GM21717 (cell line): ENCODE measurements around the gene IGFBP1.

Experiments
- ATAC-seq: cut with Tn5 transposase; IDR thresholded peaks from one replicate; pipeline ENCODE4 v1.9.1; 2021; ENCODE audit warnings: mild to moderate bottlenecking, moderate library complexity; ENCODE audit not compliant: unreplicated experiment

The IGFBP1 gene

GRCh38 chr7:45898222-45898621 is 9.9 kb downstream of the IGFBP1 start:
- ATAC-seq: no peak

DNA sequence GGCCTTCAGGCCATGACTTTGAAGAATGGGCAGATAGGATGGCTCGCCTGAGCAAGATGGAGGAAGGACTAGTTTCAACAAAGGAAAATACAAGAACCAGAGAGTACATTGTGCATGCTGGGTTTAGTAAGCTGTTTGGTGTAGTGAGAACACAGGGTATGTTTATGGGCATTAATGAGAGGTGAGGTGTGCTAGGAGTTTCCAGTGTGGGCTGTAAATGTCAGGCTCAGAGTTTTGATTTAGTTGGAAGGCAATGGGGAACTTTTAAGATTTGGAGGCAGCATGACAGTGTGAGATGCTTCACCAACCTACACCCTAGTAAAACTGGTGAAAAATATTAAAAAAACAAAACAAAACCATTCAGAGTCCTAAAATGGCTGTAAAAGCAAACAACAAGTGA is 13.3 kb downstream of the IGFBP1 start:
- no peak for ATAC-seq

DNA sequence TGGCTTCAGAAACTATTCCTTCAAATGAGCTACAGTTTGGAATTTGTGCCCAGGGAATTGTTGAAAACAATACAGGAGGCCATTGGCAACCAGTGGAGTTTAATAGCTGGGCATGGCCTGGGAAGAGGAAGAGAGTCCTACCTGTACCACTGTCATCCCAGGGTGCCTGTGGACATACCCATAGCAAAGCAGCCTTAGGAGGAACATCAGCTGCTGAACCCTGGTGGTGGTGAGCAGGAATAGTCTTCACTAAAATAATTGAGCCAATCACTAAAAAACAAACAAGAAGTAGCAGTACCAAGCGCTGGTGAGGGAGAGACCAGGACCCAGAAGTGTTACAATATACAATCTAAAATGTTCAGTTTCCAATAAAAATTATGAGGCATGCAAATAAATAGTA is 14.5 kb downstream of the IGFBP1 start:
- ATAC-seq: no peak

DNA sequence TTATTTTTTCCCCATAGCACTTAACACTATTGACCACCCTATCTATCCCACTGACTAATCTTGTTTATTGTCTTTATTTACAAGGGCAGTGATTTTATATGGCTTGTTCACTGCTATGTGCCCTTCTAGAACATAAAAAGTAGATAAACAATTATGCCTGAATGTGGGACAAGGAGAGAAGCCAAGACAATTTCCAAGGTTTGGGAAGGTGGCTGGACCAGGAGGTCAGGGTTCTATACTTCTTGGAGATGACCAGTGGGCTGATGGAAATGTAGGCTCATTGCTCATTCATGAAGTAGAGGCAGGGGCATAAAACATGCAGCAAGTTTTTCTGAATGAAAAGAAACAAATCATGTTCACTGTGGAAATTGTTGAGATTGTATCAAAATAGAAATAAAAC is 21.3 kb downstream of the IGFBP1 start:
- ATAC-seq: no peak

- no peak for ATAC-seq
Measured at GRCh38 chr7:45910855-45911254, 22.6 kb downstream of the IGFBP1 start.

GRCh38 chr7:45911311-45911710 is 23.0 kb downstream of the IGFBP1 start:
- ATAC-seq: no peak

DNA sequence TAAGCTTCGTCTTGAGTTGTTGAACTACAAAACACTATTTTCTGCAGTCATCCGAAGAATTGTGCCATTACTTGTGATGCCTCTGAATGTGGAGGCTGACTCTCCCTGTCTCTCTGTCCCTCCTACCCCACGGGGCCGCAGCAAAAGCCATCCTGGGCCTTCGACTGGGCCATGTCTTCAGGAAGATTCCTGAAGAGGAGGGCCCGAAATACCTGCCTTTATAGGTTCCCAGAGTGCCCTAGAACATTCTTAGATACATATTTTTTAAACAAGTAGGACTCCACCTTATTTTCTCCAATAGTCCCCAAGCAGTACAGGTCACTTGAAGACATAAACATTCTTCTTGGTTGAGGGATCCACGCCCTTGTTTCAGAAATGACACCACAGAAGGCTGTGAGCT is 24.7 kb downstream of the IGFBP1 start:
- ATAC-seq: no peak

- no peak for ATAC-seq
Measured at GRCh38 chr7:45914911-45915310, 26.6 kb downstream of the IGFBP1 start.

- ATAC-seq: no peak
Measured at GRCh38 chr7:45915606-45916005, 27.3 kb downstream of the IGFBP1 start.

- no peak for ATAC-seq
Measured at GRCh38 chr7:45917064-45917463, 28.8 kb downstream of the IGFBP1 start.

- ATAC-seq: no peak
Measured at GRCh38 chr7:45917658-45918057, 29.4 kb downstream of the IGFBP1 start.

GRCh38 chr7:45918556-45918955 is 30.3 kb downstream of the IGFBP1 start:
- no peak for ATAC-seq

DNA sequence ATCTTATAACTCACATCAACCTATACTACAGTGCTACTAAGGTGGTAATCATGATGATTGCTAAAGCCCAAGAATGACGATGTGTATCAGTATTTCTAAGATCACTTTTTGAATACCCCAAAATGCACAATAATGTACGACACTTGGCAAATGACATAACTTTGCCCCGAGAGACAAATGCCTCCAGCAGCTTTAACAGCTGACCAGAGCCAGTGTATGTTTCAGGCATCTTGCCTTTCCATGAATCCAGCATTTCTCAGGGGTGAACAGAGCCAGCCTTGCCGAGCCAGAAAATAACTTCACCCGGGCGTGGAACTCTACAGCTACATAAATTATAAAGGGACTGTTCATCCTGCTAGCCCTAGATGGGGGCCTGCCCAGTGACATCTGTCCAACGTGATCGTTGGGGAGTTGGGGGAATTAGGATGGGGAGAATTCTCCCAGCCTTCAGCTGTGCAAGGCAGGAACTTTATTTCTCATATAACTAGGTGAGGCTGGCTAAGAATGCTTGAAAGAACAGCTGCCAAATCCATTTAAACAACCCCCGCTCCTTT is 31.0 kb downstream of the IGFBP1 start:
- ATAC-seq: no peak

- ATAC-seq: no peak
Measured at GRCh38 chr7:45919993-45920459, 31.7 kb downstream of the IGFBP1 start.

DNA sequence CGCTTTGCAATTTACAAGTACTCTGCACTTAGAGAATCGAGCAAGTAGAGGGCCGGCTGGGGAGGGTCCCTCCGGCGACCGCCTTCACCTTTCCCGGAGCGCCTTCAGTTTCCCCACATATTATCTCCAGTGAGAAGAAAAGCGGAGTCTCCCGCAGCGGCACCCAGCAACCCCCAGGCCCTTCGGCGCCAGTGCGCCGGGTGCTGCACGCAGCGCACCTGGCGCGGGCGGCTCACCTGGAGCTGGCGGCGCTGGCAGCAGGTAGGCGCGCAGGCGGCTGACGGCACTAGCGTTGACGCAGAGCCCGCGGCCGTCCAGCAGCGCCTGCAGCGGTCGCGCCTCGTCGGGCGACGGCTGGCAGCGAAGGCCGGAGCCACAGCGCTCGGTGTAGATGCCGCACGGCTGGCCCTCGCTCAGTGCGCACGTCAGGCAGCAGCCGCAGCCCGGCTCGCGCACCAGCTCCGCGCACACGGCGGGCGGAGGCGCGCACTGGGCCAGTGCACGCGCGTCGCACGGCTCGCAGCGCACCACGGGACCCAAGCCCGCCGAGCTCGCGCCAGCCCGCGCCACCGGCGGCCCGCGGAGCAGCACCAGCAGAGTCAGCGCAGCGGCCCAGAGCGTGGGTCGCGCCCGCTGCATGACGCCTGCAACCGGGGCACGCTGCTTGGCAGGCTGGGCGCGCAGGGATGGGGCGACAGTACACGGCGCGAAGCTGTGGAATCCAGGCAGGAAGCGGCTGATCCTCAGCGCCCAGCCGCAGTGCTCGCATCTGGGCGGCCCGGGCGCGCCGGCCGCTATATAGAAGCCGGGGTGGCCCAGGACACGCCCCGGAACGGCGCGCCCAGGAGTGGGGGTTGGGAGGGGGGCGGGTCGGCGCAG is 32.5 kb downstream of the IGFBP1 start, which contains the start of gene IGFBP3:
Gene IGFBP3, minus strand, starts transcription at position 771 of the 879 bp plus-strand sequence. Its CDS starts 132 bp downstream, at position 639.
- ATAC-seq: no peak

GRCh38 chr7:45921381-45921698 is 33.1 kb downstream of the IGFBP1 start:
- no peak for ATAC-seq

DNA sequence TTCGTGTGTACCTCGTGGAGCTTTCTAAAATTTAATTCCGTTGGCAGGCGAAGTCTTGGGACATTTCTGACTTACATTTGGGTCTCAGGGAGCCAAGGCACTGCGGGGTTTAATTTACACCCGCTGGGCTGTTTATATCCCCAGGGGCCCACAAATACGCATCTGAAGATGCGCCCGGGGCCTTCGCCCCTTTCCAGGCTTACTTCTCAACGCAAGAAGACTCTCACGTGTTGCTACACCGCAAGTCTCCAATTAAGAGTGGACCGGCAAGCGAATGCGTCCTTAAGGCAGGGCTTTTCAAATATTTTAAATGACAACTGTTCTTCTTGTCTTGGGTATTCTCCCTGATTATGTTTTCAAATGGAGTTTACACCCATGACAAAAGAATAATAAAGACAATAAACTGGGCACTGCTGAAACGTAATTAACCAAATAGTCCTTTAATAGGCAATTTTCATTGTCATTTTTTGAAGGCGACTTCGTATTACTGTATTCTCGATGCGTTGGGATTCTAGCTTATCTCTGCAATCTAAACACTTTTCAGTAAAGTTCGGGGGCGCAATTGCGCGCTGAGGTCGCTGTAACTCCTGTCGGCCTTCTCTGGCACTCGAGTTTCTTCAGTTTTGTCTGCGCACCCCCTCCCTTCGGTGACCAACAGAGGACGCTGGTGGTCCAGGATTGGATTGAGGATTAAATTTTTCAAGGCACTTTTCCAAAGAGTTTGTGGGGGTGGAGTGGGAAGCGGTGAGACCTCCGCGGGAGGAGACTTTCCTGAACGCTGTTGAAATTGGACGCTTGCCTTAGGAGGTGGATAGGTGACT is 33.6 kb downstream of the IGFBP1 start:
- ATAC-seq: no peak

DNA sequence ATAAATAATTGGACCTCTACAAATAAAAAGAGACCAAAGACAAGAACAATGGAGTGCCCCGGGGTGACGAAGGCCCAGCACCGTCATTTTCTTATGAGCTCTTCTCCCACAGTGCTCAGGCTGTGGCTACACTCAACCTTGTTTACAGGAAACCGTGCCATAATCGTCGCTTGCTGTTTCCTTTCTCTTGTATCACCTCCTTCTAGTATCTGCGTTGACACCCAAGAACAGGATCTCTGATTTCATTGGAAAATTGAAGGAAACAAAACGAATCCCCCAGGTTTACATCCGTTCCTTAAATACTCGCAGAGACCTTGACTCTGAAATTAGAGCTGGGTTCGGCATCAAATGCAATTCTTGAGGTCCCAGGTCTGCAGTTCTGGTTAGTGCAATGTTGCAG is 34.5 kb downstream of the IGFBP1 start:
- ATAC-seq: no peak

GRCh38 chr7:45923290-45923689 is 35.0 kb downstream of the IGFBP1 start:
- no peak for ATAC-seq

DNA sequence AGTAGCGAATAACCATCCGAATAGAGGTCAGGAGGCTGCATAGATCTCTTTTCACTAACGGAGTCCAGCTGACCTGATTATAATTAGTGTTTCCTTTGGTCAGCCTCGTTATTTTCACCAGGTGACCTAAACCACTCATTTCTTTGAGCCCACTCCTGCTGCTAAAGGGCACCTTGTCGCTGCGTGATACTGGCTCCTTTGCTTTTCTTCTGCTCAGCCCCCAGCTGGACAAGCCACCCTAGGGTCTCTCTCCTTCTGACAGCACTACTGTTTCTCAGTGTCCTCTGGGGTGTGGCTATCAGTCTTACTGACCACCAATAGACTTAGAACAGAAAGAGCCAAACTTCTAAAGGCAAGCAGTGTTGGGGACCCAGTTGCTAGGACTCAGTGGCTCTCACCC is 35.5 kb downstream of the IGFBP1 start:
- no peak for ATAC-seq

- ATAC-seq: no peak
Measured at GRCh38 chr7:45924283-45924682, 36.0 kb downstream of the IGFBP1 start.

- no peak for ATAC-seq
Measured at GRCh38 chr7:45927721-45928120, 39.4 kb downstream of the IGFBP1 start.
